Renal pelvis (tissue), 4 donors: ENCODE measurements around the gene DNAJC4. TPM values are rescaled to one million over a fixed set of nuclear protein-coding genes. Genes with fewer than 3 reads are reported as not detected.

Experiments
- DNase-seq: peaks from one replicate; pipeline ENCODE4 v3.0.0-alpha.2; 2013
- polyA plus RNA-seq, 3 donors: library from polyadenylated mRNA; unstranded; fragments of 120-200 nt; gene quantifications; one replicate each; pipeline ENCODE4 v1.2.1, GENCODE V29; 2013; ENCODE audit not compliant: insufficient read length in 3 of 3

Gene DNAJC4
- polyA plus RNA-seq, 3 donors, result 63.7 to 79.3 (median 69.9) TPM

DNA sequence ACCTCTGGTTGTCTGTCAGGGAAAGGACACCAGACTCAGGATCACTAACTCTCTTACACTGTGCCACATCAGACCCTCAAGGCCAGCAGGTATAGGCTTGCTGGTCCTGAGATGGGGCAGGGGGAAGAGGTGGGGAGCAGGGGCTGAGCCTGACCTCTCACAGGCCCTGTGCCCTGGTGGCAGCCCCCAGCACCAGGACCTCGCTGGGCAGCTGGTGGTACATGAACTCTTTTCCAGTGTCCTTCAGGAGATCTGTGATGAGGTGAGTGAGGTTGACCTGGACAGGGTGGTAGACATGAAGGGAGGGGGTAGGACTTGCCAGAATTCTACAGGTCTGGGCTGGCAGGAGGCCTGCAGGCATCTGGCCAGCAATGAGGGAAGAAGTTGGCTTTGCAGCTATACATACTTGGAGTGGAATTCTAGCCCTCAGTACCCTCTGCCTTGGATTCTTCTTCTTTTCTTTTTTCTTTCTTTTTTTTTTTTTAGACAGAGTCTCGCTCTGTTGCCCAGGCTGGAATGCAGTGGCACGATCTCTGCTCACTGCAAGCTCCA, 2.9 kb upstream of the DNAJC4 start:
- no peak for DNase-seq

GRCh38 chr11:64229090-64229743, 1.1 kb upstream of the DNAJC4 start:
- no peak for DNase-seq

DNA sequence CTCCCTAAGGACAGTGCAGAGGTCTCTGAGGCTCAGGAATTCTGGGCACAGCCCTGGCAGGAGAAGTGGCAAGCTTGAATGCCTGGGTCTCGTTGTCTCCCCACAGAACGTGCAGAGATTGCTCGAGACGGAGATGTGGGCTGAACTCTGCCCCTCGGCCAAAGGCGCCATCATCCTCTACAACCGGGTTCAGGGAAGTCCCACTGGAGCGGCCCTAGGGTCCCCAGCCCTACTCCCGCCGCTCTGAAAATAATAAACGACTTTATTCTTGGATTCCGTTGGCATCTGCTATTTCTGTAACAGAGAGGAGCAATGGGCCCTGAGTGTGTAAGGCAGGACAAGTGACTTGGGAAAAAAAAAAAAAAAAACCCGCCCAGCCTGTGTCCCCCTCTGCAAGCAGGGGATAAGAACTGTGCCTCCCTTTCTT, 591 bp upstream of the DNAJC4 start:
- DNase-seq, result no peak

DNA sequence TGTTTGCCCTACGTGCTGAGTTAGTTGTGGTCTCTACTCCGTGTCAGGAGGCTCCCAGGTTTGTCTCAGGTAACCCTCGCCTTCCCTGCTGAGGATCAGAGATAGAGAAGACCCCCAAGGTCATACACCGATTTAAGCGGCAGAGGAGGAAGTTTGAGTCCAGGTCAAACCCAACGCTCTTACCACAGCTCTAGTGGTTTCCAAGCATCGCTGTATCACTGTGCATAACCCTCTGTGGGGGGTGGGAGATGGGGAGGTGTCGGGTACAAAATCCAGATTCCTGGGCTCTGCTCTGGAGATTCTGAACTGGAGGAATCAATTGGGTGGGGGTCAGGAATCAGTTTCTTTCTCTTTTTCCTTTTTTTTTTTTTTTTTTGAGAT, 627 bp downstream of the DNAJC4 start:
- no peak for DNase-seq

- no peak for DNase-seq
Measured at GRCh38 chr11:64231546-64231945, 1.2 kb downstream of the DNAJC4 start.

DNA sequence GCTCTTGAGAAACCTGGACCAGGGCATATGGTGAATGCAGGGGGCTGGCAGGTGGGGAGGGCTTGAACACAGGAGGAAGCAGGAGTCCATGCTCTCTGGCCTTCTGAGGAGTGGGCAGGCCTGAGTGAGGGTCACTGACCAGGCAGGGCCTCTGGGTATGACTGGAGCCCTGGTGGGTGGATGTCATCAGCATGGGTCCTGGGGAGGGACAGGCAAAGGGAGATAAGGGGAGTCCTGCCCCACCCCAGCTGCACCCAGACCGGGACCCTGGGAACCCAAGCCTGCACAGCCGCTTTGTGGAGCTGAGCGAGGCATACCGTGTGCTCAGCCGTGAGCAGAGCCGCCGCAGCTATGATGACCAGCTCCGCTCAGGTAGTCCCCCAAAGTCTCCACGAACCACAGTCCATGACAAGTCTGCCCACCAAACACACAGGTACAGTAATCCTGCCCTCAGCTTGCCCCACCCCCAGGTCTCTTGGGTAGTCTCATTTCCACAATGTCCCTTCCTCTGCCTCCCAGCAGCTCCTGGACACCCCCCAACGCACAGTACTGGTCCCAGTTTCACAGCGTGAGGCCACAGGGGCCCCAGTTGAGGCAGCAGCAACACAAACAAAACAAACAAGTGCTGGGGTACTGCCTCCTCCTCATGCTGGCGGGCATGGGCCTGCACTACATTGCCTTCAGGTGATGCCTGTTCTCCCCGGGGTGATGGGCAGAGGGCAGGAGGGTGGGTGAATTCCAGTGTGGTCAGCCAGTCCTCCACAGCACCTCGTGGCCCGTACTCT, 2.0 kb downstream of the DNAJC4 start:
- DNase-seq, result no peak

- no peak for DNase-seq
Measured at GRCh38 chr11:64232967-64233315, 2.6 kb downstream of the DNAJC4 start.

GRCh38 chr11:64233913-64234586, 3.7 kb downstream of the DNAJC4 start, which contains the start of gene VEGFB:
Gene VEGFB, plus strand, starts transcription at chr11:64234584. Its CDS starts 250 bp downstream, at chr11:64234834.
- peak; percentile 53 for DNase-seq

DNA sequence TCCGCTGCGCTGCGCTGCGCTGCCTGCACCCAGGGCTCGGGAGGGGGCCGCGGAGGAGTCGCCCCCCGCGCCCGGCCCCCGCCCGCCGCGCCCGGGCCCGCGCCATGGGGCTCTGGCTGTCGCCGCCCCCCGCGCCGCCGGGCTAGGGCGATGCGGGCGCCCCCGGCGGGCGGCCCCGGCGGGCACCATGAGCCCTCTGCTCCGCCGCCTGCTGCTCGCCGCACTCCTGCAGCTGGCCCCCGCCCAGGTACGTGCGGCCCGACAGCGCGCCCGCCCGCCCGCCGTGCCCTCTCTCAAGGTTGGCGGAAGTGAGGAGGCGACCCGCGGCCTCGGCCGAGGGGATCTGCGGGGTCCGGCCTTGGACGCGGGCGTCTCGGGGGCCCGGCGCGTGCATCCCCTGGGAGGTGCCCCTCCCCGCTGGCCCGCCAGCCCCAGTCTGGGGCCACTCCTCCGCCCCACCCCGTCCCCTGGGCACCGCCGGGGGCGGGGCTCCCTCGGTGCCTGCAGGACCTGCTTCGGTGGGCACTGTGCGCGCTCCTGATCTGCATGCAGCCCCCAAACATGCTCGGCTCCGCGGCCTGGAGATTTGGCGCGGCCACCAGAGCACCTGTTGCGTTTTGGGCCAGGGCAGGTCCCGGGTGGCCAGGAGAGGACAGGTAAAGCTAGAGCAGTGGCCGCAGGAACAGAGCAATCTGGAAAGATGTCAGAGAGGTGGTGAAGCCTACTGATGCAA, 4.5 kb downstream of the DNAJC4 start:
- peak; percentile 57 for DNase-seq

DNA sequence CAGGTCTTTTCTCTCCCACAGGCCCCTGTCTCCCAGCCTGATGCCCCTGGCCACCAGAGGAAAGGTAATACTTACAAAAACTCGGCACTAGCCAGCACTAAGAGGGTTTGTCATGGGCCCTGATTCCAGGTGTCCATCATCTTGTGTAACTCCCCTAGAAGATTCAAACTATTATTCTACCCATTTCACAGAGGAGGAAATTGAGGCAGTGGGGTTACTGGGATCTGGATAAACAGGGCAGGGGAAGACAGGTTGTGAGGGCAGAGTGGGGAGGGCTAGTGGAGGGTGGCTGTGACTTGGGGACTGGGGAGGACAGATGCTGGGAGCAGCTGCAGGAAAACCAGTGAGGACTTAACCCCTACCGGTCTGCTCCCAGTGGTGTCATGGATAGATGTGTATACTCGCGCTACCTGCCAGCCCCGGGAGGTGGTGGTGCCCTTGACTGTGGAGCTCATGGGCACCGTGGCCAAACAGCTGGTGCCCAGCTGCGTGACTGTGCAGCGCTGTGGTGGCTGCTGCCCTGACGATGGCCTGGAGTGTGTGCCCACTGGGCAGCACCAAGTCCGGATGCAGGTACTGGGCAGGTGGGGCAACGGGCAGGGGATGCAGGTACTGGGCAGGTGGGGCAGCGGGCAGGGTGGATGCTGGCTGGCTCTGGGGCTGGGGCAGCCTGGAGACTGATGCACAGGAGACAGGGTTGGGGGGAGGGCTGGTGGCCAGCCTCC, 5.3 kb downstream of the DNAJC4 start:
- no peak for DNase-seq

GRCh38 chr11:64237484-64237951, 7.2 kb downstream of the DNAJC4 start:
- no peak for DNase-seq

GRCh38 chr11:64238076-64238475, 7.7 kb downstream of the DNAJC4 start:
- DNase-seq, result no peak

DNA sequence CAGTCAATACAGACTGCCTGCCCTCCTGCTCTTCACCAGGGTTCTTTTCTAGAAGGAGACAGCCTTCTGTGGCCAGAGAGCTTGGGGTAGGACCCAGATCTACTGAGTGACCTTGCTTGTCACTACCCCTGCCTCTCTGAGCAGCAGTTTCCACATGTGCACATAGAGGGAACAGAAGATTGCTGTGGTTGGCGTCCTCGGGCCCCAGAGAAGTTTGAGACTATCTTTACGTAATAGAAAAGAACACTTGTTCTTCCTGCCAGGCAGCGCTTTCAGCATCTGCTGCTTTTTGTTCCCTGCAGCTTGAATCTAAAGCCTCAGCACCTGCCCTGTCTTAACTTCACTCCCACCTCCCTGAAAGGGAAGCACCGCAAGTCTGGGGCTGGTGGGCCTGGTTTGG, 8.7 kb downstream of the DNAJC4 start:
- no peak for DNase-seq

GRCh38 chr11:64239662-64240434, 9.5 kb downstream of the DNAJC4 start:
- no peak for DNase-seq

GRCh38 chr11:64240435-64241240, 10.3 kb downstream of the DNAJC4 start, which contains the start of gene FKBP2:
Gene FKBP2, plus strand, starts transcription at chr11:64241095. Its CDS starts 1,293 bp downstream, at chr11:64242388.
- DNase-seq, result peak; percentile 96

DNA sequence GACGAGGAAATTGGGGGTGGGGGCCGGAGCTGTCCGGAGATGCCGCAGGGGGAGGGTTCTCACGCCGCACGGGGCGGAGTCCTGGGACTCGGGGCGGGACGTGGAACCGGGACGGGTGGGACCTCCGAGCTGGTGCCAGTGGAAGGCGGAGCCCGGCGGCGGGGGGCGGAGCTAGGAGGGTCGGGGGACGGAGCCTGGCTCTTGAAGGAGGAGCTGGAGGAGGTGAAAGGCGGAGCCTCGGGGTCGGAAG, 10.8 kb downstream of the DNAJC4 start:
- DNase-seq, result peak; percentile 99

GRCh38 chr11:64241491-64242374, 11.4 kb downstream of the DNAJC4 start:
- DNase-seq, result no peak

DNA sequence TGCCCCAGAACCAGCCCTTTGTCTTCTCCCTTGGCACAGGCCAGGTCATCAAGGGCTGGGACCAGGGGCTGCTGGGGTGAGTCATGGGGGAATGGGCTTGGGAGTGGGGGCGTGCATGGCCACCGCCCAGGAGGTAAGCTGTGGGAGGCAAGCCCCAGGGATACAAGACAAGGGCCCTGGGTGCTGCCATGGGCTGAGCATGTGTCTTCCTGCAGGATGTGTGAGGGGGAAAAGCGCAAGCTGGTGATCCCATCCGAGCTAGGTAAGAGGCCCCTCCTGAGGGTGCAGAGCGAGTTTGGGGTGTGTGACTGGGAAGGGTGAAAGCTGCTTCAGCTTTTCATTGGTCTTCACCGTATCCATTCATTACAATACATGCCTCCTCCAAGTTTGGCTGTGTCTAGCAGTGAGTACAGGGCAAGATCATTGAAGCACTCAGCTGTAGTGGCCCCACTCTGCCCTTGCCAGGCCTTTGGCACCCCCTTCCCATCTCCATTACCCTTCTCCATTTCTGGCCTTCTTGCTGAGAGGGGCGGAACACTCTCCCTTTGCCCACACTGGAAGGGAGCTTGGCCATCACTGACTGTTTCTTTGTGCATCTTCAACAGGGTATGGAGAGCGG, 13.0 kb downstream of the DNAJC4 start:
- no peak for DNase-seq
